Smooth muscle cell of trachea (primary cell): Measurements from ENCODE around the gene TMEM203. TPM values are rescaled to one million over a fixed set of nuclear protein-coding genes. Genes with fewer than 3 reads are reported as not detected.

Source experiments
- total RNA-seq: library from RNA; depleted of rRNA; stranded (reverse); fragments of >200 nt; gene quantifications from 2 replicates; pipeline ENCODE4 v1.2.1, GENCODE V29; 2014

The TMEM203 gene, protein sequence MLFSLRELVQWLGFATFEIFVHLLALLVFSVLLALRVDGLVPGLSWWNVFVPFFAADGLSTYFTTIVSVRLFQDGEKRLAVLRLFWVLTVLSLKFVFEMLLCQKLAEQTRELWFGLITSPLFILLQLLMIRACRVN
- total RNA-seq: 41.5 and 48.8 TPM in 2 replicates

GRCh38 chr9:137205126-137206069 lies at the start of gene TMEM203, which contains the start of gene NDOR1:
TSS of gene TMEM203 (minus strand) at chr9:137205648. CDS start at chr9:137205414, 234 bp downstream.
TSS of gene NDOR1 (plus strand) at chr9:137205700. CDS start at chr9:137205778, 78 bp downstream.

GRCh38 chr9:137254624-137255447 lies 49.4 kb upstream of the TMEM203 start, which contains the start of gene NELFB:
TSS of gene NELFB (plus strand) at chr9:137255327.

DNA sequence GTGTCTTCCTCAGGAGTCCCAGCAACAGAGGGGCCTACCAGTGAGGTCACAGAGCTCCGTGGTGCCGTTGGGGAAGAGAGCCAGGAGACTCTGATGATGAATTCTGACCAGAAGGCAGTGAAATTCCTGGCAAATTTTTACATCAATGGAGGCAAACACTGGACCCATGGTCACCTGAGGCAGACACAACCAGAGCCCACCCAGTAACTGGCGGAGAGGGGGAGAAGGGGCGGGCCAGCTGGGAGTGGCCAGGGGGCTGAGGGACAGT lies 45.7 kb upstream of the TMEM203 start, which contains the start of gene STPG3:
Gene STPG3 (plus strand): TSS at position 93 of the 268 bp plus-strand sequence. CDS start 1 bp downstream, at position 94.

DNA sequence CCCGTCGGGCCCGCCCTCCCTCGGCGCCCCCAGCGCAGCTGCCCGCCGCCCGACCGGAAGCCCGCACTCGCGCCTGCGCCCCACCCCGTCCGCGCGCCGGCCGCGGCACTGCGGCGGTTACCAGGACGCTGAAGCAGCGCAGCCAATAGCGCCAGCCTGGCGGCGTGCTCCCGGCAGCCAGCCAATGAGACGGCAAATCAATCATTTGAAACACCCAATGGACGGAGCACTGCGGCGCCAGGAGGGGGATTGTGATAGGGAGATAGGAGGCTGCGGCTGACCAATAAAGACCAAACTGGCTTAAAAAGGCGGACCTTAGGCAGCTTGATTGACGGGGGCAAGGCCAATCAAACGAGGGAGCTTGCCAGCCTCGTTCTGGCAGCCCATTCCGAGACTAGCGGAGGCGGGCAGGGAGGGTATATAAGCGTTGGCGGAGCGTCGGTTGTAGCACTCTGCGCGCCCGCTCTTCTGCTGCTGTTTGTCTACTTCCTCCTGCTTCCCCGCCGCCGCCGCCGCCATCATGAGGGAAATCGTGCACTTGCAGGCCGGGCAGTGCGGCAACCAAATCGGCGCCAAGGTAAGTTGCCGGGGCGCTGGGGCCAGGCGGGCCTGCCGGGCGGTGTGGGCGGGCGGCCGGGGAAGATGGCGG lies 35.5 kb upstream of the TMEM203 start, which contains the start of gene TUBB4B:
Gene TUBB4B (plus strand): TSS at position 447 of the 649 bp plus-strand sequence. CDS start 74 bp downstream, at position 521.

DNA sequence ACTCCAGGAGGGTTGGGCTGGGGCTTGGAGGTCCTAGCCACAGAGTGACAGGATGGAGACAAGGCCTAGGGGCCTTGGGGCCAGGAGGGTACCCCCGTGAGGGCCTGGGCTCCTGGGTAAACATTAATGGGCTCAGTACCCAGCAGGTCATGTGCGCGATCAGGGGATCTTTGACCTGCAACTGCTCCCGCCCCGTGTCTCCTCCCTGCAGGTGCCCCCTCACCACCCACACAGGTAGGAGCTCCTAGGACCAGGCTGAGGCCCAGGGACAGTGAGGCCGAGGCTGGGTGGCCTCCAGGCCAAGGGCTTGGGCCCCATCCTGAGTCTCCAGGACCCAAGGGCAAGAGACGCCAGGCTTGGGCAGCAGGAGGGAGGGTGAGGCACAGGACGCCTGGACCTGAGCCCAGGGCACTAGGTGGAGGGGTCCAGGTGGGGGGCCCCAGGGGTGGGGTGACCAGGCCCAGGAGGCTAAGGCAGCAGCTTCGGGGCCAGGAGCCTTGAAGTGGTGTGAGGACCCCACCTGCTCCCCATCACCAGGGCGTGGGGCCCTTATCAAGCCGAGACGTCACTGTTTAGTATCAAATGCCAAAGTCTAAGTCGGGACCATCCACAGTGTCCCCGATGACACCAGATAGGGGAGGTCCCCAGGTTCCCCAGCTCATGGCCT lies 25.4 kb upstream of the TMEM203 start, which contains the start of gene SLC34A3:
Gene SLC34A3 (plus strand): TSS at position 197 of the 667 bp plus-strand sequence. CDS start 802 bp downstream, outside the sequence.

GRCh38 chr9:137227054-137227852 lies 21.8 kb upstream of the TMEM203 start, which contains the start of gene RNF224:
TSS of gene RNF224 (plus strand) at chr9:137227502. CDS start at chr9:137228336, 834 bp downstream.

DNA sequence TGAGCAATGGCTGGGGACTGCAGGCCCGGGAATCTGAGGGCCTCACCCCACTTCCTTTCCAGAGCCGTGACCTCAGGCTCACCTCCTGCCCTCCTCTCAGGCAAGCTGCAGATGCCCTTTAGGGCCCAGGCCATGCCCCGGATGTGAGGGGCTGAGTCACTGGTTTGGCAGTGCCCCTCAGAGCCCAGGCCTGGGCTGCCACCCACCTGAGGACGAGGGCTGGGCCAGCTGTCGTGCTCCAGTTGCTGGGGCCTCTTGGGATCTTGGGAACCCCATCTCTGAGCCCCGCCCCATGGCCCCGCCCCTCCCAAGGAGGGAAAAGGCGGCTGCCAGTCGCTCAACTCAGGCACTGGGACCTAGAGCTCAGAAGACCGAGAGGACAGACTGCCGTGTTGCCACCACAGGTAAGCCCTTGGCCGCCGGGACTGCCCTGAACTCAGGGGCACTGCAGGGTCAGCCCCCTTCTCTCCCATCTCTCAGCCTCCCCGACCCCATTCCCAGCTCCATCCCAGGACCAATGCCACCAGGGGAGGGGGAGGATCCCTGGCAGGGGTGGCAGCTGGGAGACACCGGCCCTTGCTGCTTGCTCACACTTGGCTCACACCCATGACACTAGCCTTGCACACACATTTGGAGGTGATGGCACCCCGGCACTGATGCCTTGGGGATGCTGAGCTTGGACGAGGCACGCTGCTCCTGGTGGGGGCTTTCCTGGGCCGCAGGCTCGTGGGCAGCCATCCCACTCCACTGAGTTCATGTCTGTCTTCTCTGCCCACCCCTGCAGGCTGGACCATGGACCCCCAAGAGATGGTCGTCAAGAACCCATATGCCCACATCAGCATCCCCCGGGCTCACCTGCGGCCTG lies 19.6 kb upstream of the TMEM203 start, which contains the start of gene CYSRT1:
Gene CYSRT1 (plus strand): TSS at position 345 of the 865 bp plus-strand sequence. CDS start 448 bp downstream, at position 793.

DNA sequence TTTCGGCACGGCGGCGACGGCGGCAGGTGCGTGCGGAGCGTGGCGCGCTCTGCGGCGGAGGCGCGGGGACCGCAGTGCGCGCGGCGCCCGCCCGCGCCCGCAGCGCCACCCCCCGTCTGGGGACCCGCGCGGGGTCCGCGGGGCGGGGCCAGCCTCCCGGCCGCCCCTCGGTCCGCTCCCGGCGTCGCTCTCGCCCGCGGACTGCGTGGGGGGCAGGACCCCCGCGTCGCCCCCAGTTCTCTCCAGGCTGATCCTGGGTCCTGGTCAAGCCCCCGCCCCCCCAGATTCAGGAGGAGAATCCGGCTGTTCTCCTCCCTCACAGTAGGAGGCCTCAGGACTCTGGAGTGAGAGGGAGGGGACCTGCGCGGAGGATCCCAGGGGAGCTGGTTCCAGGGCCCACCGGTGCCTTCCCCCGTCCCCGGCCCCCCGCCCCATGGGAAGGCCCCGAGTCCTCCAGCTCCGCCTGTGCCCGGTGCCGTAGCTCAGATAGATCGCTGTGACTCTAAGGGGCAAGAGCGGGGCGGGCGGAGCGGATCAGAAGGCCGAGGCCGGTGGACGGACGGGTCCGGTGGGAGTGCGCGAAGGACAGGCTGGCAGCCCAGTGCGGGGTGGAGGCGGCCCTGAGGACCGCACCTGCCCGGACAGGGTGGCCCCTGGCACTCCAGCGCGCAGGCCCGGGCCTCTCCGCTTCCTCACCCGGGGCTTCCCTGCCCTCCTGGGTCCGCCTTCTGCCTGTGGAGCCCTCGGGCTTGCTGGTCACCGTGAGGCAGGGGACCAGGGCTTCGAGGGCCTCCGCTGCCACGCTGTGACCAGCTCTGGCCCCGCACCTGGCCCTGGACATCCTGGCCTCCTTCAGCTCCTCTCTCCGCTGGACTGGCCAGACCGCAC lies 17.0 kb upstream of the TMEM203 start, which contains the start of gene RNF208:
Gene RNF208 (minus strand): TSS at position 51 of the 888 bp plus-strand sequence. CDS start 1,028 bp downstream, outside the sequence.

DNA sequence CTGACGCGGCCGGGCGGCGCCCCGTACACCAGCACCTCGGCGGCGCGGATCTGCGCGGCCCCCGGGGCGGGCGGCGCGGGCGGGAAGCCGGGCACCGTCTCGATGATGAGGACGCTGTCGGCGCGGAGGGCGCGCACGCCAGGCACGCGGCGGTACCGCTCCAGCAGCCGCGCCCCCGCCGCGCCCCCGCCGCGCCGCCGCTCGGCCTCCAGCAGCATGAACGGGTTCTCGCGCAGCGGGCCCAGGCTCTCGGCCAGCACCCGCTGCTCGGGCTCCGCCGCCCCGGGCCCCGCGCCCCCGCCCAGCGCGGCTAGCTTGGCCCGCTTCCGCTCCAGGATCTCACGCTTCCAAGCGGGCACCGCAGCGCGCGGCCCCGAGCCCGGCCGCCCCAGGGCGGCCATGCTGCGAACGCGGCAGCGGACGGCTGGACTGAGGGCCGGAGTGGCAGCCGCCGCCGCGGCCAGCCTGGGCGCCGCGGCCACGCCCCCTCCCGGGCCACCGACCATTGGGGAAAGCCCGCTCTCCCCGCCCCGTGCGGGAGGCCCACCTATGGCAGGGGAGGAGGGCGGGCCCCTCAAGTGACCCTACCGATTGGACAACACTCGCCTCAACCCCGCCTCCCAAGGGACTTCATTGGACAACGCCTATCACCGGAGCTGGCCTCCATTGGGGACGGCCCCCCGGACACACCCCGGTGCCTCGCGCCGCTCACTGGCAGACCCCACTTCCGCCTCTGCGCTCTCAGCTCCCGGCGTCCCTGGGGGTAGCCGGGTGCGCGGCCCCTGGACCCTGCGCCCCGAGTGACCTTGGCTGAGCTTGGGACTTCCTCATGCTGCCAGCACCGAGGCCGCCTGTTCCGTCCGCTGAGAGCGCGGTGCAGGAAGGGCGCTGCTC lies 4.9 kb downstream of the TMEM203 start, which contains the start of gene TPRN:
Gene TPRN (minus strand): TSS at position 431 of the 894 bp plus-strand sequence. CDS start 30 bp downstream, at position 401.

DNA sequence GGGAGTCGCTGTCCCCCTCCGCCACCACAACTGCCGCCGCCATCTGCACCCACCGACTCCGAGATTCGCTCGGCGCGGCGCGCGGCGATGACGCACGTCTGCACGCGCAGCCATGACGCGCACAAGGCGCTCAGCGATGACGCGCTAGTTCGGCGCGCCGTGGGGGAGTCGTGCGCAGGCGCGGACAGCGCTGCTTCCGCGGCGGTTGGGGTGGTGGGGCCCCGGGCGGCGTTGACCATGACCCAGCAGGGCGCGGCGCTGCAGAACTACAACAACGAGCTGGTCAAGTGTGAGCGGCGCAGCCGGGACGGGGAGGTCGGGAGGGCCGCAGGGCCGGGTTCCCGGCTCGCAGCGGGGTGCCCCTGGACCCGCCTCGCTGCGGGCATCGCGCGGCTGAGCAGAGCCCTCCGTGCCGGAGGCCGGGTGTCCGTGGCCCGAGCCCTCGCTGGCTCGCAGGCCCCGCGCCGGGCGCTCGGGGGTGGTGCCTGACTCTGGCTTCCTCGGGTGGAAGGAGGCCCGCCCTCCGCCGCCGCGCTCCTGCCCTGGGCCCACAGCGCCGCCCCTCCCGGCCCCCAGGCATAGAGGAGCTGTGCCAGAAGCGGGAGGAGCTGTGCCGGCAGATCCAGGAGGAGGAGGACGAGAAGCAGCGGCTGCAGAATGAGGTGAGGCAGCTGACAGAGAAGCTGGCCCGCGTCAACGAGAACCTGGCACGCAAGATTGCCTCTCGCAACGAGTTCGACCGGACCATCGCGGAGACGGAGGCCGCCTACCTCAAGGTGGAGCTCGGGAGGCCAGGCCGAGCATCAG lies 16.8 kb downstream of the TMEM203 start, which contains the start of the genes ANAPC2 and SSNA1:
Gene ANAPC2 (minus strand): TSS at position 71 of the 807 bp plus-strand sequence. CDS start 28 bp downstream, at position 43.
Gene SSNA1 (plus strand): TSS at position 187 of the 807 bp plus-strand sequence. CDS start 51 bp downstream, at position 238.

DNA sequence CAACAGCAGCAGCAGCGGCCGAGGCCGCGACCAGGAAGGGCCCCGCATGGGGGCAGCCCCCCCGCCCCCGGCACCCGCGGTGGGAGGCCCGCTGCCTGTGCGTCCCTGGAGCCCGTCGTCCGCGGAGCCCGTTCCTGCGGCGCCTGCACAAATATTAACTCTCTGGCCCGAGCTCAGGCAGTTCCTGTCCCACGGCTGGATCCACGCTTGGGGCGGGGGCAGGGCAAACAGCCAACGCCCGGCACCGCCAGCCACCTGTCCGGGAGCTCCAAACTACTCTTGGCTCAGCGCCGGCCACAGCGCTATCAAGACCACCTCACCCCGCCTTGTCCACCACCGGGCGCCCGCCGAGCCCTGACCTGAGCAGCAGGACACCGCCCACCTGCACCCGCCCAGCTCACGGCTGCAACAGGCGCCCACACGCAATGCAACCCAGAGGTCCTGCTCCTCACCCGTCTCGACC lies 35.5 kb downstream of the TMEM203 start, which contains the start of gene LRRC26:
Gene LRRC26 (minus strand): TSS at position 156 of the 463 bp plus-strand sequence. CDS start 108 bp downstream, at position 48.

